ENCODE data around the gene NDST4. TPM values are rescaled to one million over a fixed set of nuclear protein-coding genes. Genes with fewer than 3 reads are reported as not detected.

Gene NDST4
- total RNA-seq (under 1 TPM in 1 of 9 donors, not detected in 8; 0.61 TPM), polyA plus RNA-seq (under 1 TPM in 1 of 3 donors, not detected in 2; 0.07 TPM)
- long read RNA-seq, donor 1 = 0 reads
- long read RNA-seq, donor 2 = 0 reads
- long read RNA-seq, donor 3 = 0 reads
- long read RNA-seq, donor 4 = 0 reads
- long read RNA-seq, donor 5 = 0 reads
- long read RNA-seq, donor 6 = 0 reads
- long read RNA-seq, donor 7 = 0 reads
- long read RNA-seq, donor 8 = 0 reads
- long read RNA-seq, donor 9 = 0 reads
- long read RNA-seq, donor 10 = 0 reads

DNA sequence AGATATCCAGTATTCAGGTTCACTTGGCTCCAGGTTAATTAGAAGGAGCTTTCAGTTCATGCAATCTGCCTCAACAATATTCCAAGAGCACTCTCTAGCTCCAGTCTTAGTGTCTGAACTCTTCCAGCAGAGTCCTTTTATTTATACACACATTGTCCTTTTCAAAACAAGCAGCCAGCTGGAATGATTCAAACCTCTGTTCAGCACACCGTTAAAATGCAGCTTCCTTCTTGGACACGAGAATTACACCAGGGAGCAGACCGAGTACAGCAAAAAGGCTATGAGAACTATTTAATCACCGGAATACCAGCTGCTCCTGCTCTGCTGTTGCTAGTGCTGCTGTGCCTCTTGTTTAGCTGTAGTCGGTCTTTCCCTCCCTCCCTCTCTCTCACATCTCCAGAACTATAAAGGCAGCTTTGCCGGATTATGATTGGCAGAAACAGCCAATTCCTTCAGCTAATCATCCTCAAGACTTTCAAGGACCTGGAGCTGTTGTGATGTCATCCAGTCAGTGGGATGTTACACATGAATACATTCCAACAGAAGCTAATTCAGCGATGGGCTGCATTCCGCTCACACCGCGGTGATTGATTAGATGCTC lies at the start of gene NDST4:
TSS of gene NDST4 (minus strand) at position 115 of the 601 bp plus-strand sequence. CDS start 36,584 bp downstream, outside the sequence.
- Histone ChIP-seq H3K9me3 (replicated peaks in 1 of 3) (no peaks in the 10 kb centered on the region), H3K4me1 (replicated peaks in 1 of 2) (no peaks in the 10 kb centered on the region), H3K4me3 (no peak within 1 kb of the TSS), H3K36me3 (replicated peaks in 1 of 2) (no peaks in the 10 kb centered on the region), H3K27ac (no peak within 1 kb of the TSS), H3K27me3 (no peaks in the 10 kb centered on the region)
- WGBS, 4 donors = 21 to 31% (median 28%) methylated on average over 10 of the region's 10 CpGs
- DNase-seq = no peak
- intact Hi-C loops (cut with DNase I) = no loop called here
- TF ChIP-seq, protein P1, sequence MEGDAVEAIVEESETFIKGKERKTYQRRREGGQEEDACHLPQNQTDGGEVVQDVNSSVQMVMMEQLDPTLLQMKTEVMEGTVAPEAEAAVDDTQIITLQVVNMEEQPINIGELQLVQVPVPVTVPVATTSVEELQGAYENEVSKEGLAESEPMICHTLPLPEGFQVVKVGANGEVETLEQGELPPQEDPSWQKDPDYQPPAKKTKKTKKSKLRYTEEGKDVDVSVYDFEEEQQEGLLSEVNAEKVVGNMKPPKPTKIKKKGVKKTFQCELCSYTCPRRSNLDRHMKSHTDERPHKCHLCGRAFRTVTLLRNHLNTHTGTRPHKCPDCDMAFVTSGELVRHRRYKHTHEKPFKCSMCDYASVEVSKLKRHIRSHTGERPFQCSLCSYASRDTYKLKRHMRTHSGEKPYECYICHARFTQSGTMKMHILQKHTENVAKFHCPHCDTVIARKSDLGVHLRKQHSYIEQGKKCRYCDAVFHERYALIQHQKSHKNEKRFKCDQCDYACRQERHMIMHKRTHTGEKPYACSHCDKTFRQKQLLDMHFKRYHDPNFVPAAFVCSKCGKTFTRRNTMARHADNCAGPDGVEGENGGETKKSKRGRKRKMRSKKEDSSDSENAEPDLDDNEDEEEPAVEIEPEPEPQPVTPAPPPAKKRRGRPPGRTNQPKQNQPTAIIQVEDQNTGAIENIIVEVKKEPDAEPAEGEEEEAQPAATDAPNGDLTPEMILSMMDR (IDR thresholded peaks at IDR 0.05) = no peak
- no peak for TF ChIP-seq POLR2A (IDR thresholded peaks at IDR 0.05)

DNA sequence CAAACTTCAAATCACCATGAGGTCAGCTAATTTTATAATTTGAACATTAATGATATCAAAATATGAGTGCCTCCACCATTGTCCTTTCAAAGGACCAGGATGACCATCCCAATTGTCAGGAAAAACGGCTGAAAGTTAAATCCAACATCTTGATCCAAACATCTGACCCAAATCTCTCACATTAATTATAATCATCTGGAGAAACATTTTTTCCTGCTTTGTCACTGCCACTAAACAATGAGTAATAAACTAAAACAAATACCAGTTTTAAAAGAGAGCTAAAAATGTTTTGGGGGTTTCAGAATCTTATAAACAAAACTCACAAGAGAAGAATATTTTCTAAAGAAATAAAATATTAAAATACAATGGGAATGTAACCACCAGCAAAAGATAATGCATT lies 45.7 kb upstream of the NDST4 start:
- H3K27me3 ChIP-seq = no peaks in the 10 kb centered on the region
- no peaks in the 10 kb centered on the region for H3K36me3 ChIP-seq (replicated peaks in 1 of 2)
- H3K27ac ChIP-seq = no peak overlapping the region
- TF ChIP-seq POLR2A (IDR thresholded peaks at IDR 0.05) = no peak
- TF ChIP-seq, protein P1 (IDR thresholded peaks at IDR 0.05) = no peak
- H3K9me3 ChIP-seq (replicated peaks in 1 of 3) = no peaks in the 10 kb centered on the region
- WGBS, 4 donors = 35 to 44% (median 36%) methylated on average over 1 of the region's 1 CpG
- intact Hi-C loops (cut with DNase I) = no loop called here
- H3K4me3 ChIP-seq = no peak overlapping the region
- DNase-seq = no peak
- H3K4me1 ChIP-seq (replicated peaks in 1 of 2) = no peaks in the 10 kb centered on the region

DNA sequence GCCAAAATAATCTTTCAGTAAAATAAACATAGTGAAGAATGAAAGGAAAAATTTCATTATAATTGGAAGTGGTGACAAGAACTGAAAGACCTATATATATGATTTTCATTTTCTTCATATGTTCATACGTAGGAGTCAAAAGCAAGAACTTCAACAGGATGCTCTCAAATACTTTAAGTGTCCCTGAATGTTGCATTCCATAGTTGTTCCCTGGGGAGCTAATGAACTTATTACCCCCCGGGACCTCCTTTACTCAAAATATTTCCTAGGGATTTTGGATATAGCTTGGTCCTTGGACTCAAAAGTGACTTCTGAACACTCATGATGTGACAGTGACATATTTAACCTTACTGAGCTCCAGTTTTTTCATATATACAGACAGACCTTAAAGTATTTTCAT lies 44.9 kb upstream of the NDST4 start:
- DNase-seq = no peak
- Histone ChIP-seq H3K27ac (no peak overlapping the region), H3K4me1 (replicated peaks in 1 of 2) (no peaks in the 10 kb centered on the region), H3K4me3 (no peak overlapping the region), H3K36me3 (replicated peaks in 1 of 2) (no peaks in the 10 kb centered on the region), H3K9me3 (replicated peaks in 1 of 3) (no peaks in the 10 kb centered on the region), H3K27me3 (no peaks in the 10 kb centered on the region)
- TF ChIP-seq POLR2A (IDR thresholded peaks at IDR 0.05) = no peak
- TF ChIP-seq, protein P1 (IDR thresholded peaks at IDR 0.05) = no peak
- intact Hi-C loops (cut with DNase I) = no loop called here
- 74 to 84% (median 80%) methylated on average over 2 of the region's 2 CpGs for WGBS, 4 donors

DNA sequence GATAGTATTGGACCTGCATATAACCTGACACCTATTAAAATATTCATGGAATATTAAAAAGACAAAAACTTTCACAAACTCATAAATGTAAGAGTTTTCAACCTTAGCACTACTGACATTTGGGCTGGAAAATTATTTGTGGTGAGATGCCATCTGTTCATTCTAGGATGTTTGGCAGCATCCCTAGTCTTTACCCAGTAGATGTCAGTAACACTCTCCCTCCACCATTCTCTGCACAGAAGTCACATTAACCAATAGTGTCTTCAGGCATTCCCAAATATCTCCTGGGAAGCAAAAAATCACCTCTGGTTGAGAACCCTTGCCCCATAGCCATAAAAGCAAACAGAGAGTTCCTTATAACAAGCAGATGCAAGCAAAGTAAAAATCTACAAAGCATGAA lies 41.4 kb upstream of the NDST4 start:
- intact Hi-C loops (cut with DNase I) = no loop called here
- TF ChIP-seq, protein P1 (IDR thresholded peaks at IDR 0.05) = no peak
- no peak for TF ChIP-seq POLR2A (IDR thresholded peaks at IDR 0.05)
- Histone ChIP-seq H3K4me3 (no peak overlapping the region), H3K27me3 (no peaks in the 10 kb centered on the region), H3K36me3 (replicated peaks in 1 of 2) (no peaks in the 10 kb centered on the region), H3K27ac (no peak overlapping the region), H3K9me3 (replicated peaks in 1 of 3) (no peaks in the 10 kb centered on the region), H3K4me1 (replicated peaks in 1 of 2) (no peaks in the 10 kb centered on the region)
- no peak for DNase-seq
